Mucosa of descending colon (tissue), 3 donors: ENCODE measurements around the gene SHB. TPM values are rescaled to one million over a fixed set of nuclear protein-coding genes. Genes with fewer than 3 reads are reported as not detected.
A peak's percentile ranks its signal among the peaks of the same experiment; 100 is the strongest.

Source experiments
- ATAC-seq: fragments of 200-7000 bp; cut with Tn5 transposase; one replicate; pipeline ENCODE4 v1.9.1; 2020; ENCODE audit warnings: mild to moderate bottlenecking, moderate library complexity
- DNase-seq, 3 donors: peaks; one replicate each; pipeline ENCODE4 v3.0.0-alpha.2; 2020
- H3K36me3 ChIP-seq: fragments of 200-600 bp; one replicate; pipeline ENCODE4 v1.8.0; 2021; ENCODE audit warnings: low read depth, mild to moderate bottlenecking
- H3K4me1 ChIP-seq: fragments of 200-600 bp; one replicate; pipeline ENCODE4 v1.8.0; 2021; ENCODE audit warnings: low read depth, mild to moderate bottlenecking
- H3K4me3 ChIP-seq: fragments of 200-600 bp; one replicate; pipeline ENCODE4 v1.8.0; 2021; ENCODE audit warnings: mild to moderate bottlenecking
- H3K9me3 ChIP-seq: fragments of 200-600 bp; one replicate; pipeline ENCODE4 v1.8.0; 2021; ENCODE audit warnings: mild to moderate bottlenecking
- CTCF ChIP-seq: fragments of 200-600 bp; IDR thresholded peaks from one replicate; pipeline ENCODE4 v1.8.0; 2022; ENCODE audit warnings: antibody characterized with exemption, mild to moderate bottlenecking
- intact Hi-C, 2 donors: fragments of 100-400 bp; cut with DNase I in 1 of 2; cut with micrococcal nuclease in 1 of 2; formaldehyde crosslinking; loops; one replicate each; pipeline versions ENCODE4 v1.11.0 to v1.11.1; 2022; cut with DNase I, micrococcal nuclease
- total RNA-seq, 3 donors: library from RNA; stranded (reverse); fragmentation: NEBNext Ultra II Directional in 2 of 3; extraction: Animal tissue kit (Norgen Biotek cat#: 25700) in 2 of 3; gene quantifications; one replicate each; pipeline versions ENCODE4 v1.2.1 to v1.2.4, GENCODE V29; 2021 to 2023
- donor health status: DM: no; HTN: no; CAD: no; lungs with moderate emphysema.
- donor health status: DM: no; HTN: no; CAD: no.
- donor health status: DM: no; HTN: yes; CAD: no.

Gene SHB
- total RNA-seq, 3 donors from 2014 or later: 20.3 to 23.9 (median 20.6) TPM

- Histone ChIP-seq H3K9me3 (no peaks in the 10 kb centered on the region), H3K4me1 (peaks cover 8% of the 10 kb centered on the region), H3K36me3 (no peaks in the 10 kb centered on the region), H3K4me3 (no peak overlapping the region)
- intact Hi-C loops: no loop called here
- ATAC-seq (no peak), DNase-seq (no peak)
- TF ChIP-seq CTCF: no peak
Observed at GRCh38 chr9:38023661-38024035, 45.4 kb downstream of the SHB start.

- no peak overlapping the region for H3K4me3 ChIP-seq
- TF ChIP-seq CTCF: no peak
- ATAC-seq: peak; percentile 63
- peaks cover 9% of the 10 kb centered on the region for H3K4me1 ChIP-seq
- no peaks in the 10 kb centered on the region for H3K36me3 ChIP-seq
- peak in 1 of 3 donors; percentile 54 for DNase-seq
- H3K9me3 ChIP-seq: no peaks in the 10 kb centered on the region
- intact Hi-C loops: no loop called here
Observed at GRCh38 chr9:38022995-38023394, 46.0 kb downstream of the SHB start.

GRCh38 chr9:38022203-38022895 lies 46.7 kb downstream of the SHB start:
- Histone ChIP-seq H3K4me3 (no peak overlapping the region), H3K9me3 (no peaks in the 10 kb centered on the region), H3K36me3 (no peaks in the 10 kb centered on the region), H3K4me1 (peaks cover 9% of the 10 kb centered on the region)
- no peak for TF ChIP-seq CTCF
- no peak for ATAC-seq
- intact Hi-C loops: no loop called here
- no peak for DNase-seq

GRCh38 chr9:38020151-38021076 lies 48.6 kb downstream of the SHB start:
- Histone ChIP-seq H3K9me3 (no peaks in the 10 kb centered on the region), H3K4me3 (no peak overlapping the region), H3K36me3 (no peaks in the 10 kb centered on the region), H3K4me1 (peaks cover 2% of the 10 kb centered on the region)
- intact Hi-C loops: no loop called here
- DNase-seq: no peak
- ATAC-seq: no peak
- TF ChIP-seq CTCF: no peak

- intact Hi-C loops: no loop called here
- H3K4me1 ChIP-seq: peaks cover 2% of the 10 kb centered on the region
- TF ChIP-seq CTCF: no peak
- H3K36me3 ChIP-seq: no peaks in the 10 kb centered on the region
- H3K4me3 ChIP-seq: no peak overlapping the region
- no peak for ATAC-seq
- H3K9me3 ChIP-seq: no peaks in the 10 kb centered on the region
- no peak for DNase-seq
Observed at GRCh38 chr9:38019731-38020130, 49.3 kb downstream of the SHB start.
